ENCODE results near the gene WDTC1.

The WDTC1 gene

GRCh38 chr1:27301582-27302199 is 67.3 kb downstream of the WDTC1 start:
- TF ChIP-seq YY1 (IDR thresholded peaks at IDR 0.05; ENCODE audit: insufficient read depth, insufficient read length) (no peak), ZNF274 (IDR thresholded peaks at IDR 0.05; ENCODE audit: low read depth, low read length) (no peak), SUZ12 (IDR thresholded peaks at IDR 0.05; ENCODE audit: extremely low read depth, insufficient read depth, insufficient read length) (no peak)
- H3K9me3 ChIP-seq (ENCODE audit: insufficient read depth, low read length) = no peaks in the 10 kb centered on the region
- DNase-seq (ENCODE audit: low read depth, low spot score) = no peak
- H3K9ac ChIP-seq (ENCODE audit: insufficient read length, low read depth) = peak overlapping the region; percentile 53
- peaks cover 18% of the 10 kb centered on the region for H3K36me3 ChIP-seq (ENCODE audit: insufficient read depth, insufficient read length, low read length)
- H3K4me3 ChIP-seq (ENCODE audit: insufficient read length, low read depth) = no peak overlapping the region
- no peaks in the 10 kb centered on the region for H3K27me3 ChIP-seq (ENCODE audit: insufficient read depth, insufficient read length)
- H3K4me1 ChIP-seq (ENCODE audit: insufficient read depth, insufficient read length) = peaks cover 58% of the 10 kb centered on the region

DNA sequence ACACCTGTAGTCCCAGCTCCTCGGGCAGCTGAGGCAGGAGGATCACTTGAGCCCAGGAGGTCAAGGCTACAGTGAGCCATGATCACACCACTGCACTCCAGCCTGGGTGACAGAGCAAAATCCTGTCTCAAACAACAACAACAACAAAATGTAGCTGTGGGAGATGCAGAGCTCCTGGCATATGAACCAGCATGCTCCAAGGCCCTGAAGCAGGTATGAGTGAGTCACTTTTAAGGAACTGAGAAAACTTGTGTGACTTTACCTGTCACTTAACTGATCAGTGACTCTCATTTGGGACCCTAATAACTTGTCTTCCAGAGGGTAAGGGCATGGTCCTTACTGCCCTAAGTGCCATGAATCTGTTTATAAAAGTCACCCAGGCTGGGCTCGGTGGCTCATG is 68.2 kb downstream of the WDTC1 start:
- no peak for DNase-seq (ENCODE audit: low read depth, low spot score)
- H3K4me1 ChIP-seq (ENCODE audit: insufficient read depth, insufficient read length) = peaks cover 57% of the 10 kb centered on the region
- peaks cover 13% of the 10 kb centered on the region for H3K36me3 ChIP-seq (ENCODE audit: insufficient read depth, insufficient read length, low read length)
- no peaks in the 10 kb centered on the region for H3K9me3 ChIP-seq (ENCODE audit: insufficient read depth, low read length)
- no peak overlapping the region for H3K4me3 ChIP-seq (ENCODE audit: insufficient read length, low read depth)
- TF ChIP-seq SUZ12 (IDR thresholded peaks at IDR 0.05; ENCODE audit: extremely low read depth, insufficient read depth, insufficient read length) = no peak
- TF ChIP-seq YY1 (IDR thresholded peaks at IDR 0.05; ENCODE audit: insufficient read depth, insufficient read length) = no peak
- no peak for TF ChIP-seq ZNF274 (IDR thresholded peaks at IDR 0.05; ENCODE audit: low read depth, low read length)
- H3K9ac ChIP-seq (ENCODE audit: insufficient read length, low read depth) = no peak overlapping the region
- no peaks in the 10 kb centered on the region for H3K27me3 ChIP-seq (ENCODE audit: insufficient read depth, insufficient read length)

DNA sequence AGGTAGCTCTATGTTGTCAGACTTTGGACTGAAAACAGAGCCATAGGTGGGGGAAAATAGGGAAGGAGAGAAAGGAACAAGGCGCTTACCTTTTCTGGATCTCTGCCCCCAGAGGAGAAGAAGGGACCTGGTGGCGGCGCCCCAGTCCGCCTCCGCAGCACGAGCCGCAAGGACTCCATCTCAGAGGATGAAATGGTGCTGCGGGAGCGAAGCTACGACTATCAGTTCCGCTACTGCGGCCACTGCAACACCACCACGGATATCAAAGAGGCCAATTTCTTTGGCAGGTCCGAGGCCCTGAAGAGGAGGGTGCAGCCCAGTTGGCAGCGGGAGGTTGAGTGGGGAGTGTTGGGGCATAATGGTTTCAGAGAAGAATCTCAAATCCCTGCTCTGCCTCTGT is 69.1 kb downstream of the WDTC1 start:
- Histone ChIP-seq H3K27me3 (ENCODE audit: insufficient read depth, insufficient read length) (no peaks in the 10 kb centered on the region), H3K4me1 (ENCODE audit: insufficient read depth, insufficient read length) (peaks cover 53% of the 10 kb centered on the region), H3K9ac (ENCODE audit: insufficient read length, low read depth) (no peak overlapping the region), H3K36me3 (ENCODE audit: insufficient read depth, insufficient read length, low read length) (peaks cover 6% of the 10 kb centered on the region), H3K4me3 (ENCODE audit: insufficient read length, low read depth) (no peak overlapping the region), H3K9me3 (ENCODE audit: insufficient read depth, low read length) (no peaks in the 10 kb centered on the region)
- no peak for TF ChIP-seq SUZ12 (IDR thresholded peaks at IDR 0.05; ENCODE audit: extremely low read depth, insufficient read depth, insufficient read length)
- TF ChIP-seq ZNF274 (IDR thresholded peaks at IDR 0.05; ENCODE audit: low read depth, low read length) = no peak
- TF ChIP-seq YY1 (IDR thresholded peaks at IDR 0.05; ENCODE audit: insufficient read depth, insufficient read length) = no peak
- DNase-seq (ENCODE audit: low read depth, low spot score) = no peak

DNA sequence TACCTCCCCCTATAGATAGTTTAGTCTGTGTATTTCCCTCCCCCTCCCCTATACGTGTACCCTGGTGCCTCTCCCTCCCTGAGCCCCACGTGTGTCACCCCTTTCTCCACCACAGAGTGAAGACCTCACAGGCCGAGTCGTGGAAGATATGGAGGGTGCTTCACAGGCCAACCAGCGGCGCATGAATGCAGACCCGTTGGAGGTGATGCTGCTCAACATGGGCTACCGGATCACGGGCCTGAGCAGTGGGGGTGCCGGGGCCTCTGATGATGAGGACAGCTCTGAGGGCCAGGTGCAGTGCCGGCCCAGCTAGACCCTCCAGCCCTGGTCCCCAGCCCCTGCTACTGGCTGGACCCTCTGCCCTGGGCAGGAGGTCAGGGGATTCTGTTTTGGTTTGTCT is 71.6 kb downstream of the WDTC1 start:
- H3K36me3 ChIP-seq (ENCODE audit: insufficient read depth, insufficient read length, low read length) = peaks cover 6% of the 10 kb centered on the region
- H3K9ac ChIP-seq (ENCODE audit: insufficient read length, low read depth) = peak overlapping the region; percentile 13
- no peak for DNase-seq (ENCODE audit: low read depth, low spot score)
- TF ChIP-seq YY1 (IDR thresholded peaks at IDR 0.05; ENCODE audit: insufficient read depth, insufficient read length) (no peak), SUZ12 (IDR thresholded peaks at IDR 0.05; ENCODE audit: extremely low read depth, insufficient read depth, insufficient read length) (no peak), ZNF274 (IDR thresholded peaks at IDR 0.05; ENCODE audit: low read depth, low read length) (no peak)
- no peaks in the 10 kb centered on the region for H3K9me3 ChIP-seq (ENCODE audit: insufficient read depth, low read length)
- peaks cover 32% of the 10 kb centered on the region for H3K4me1 ChIP-seq (ENCODE audit: insufficient read depth, insufficient read length)
- H3K27me3 ChIP-seq (ENCODE audit: insufficient read depth, insufficient read length) = no peaks in the 10 kb centered on the region
- H3K4me3 ChIP-seq (ENCODE audit: insufficient read length, low read depth) = no peak overlapping the region

DNA sequence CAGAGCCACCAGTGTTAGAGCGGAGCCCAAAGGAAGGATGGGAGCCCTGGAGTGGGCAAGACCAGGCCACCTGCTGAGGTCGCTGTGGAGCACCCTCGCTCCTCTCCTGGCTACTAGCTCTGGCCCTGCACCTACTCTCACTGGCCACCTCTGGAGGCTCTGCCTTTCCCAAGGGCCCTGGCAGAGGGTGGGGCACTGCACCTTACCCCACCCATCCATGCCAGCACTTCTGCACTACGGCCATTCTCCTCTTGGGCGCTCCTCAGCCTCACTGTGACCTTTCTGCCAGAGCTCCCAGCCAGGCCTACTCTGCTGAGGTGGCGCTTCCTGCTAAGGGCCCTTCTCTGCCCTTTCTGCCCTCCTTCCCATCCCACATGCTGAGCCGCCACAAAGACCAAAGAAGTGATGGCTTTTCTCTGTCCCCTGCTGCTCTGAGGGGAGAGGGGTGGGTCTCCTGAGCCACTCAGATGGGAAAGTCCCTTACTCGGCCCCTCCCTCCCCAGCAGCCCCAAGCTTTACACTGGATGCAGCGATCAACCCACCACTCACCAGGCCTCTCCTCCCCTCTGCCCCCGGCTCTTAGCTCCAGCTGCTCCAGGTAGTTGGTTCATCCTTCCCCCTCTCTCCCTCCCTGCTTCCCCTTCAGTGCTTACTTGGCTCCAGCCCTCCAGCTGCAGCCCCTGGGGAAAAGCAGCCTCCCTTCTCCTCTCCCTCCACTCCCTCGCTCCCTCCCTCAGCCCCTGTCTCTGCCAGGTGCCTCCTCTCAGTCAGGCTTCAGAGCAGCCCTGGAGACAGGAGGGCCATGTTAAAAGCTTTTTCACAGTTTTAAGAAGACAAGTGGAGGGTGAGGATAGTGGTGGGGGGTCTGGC is 72.7 kb downstream of the WDTC1 start:
- peak; percentile 63 for DNase-seq (ENCODE audit: low read depth, low spot score)
- Histone ChIP-seq H3K4me3 (ENCODE audit: insufficient read length, low read depth) (peak overlapping the region; percentile 8), H3K27me3 (ENCODE audit: insufficient read depth, insufficient read length) (no peaks in the 10 kb centered on the region), H3K9me3 (ENCODE audit: insufficient read depth, low read length) (no peaks in the 10 kb centered on the region), H3K36me3 (ENCODE audit: insufficient read depth, insufficient read length, low read length) (peaks cover 6% of the 10 kb centered on the region), H3K4me1 (ENCODE audit: insufficient read depth, insufficient read length) (peaks cover 24% of the 10 kb centered on the region), H3K9ac (ENCODE audit: insufficient read length, low read depth) (peak overlapping the region; percentile 69)
- TF ChIP-seq YY1 (IDR thresholded peaks at IDR 0.05; ENCODE audit: insufficient read depth, insufficient read length) = no peak
- no peak for TF ChIP-seq SUZ12 (IDR thresholded peaks at IDR 0.05; ENCODE audit: extremely low read depth, insufficient read depth, insufficient read length)
- TF ChIP-seq ZNF274 (IDR thresholded peaks at IDR 0.05; ENCODE audit: low read depth, low read length) = no peak

GRCh38 chr1:27307874-27308598 is 73.6 kb downstream of the WDTC1 start:
- Histone ChIP-seq H3K36me3 (ENCODE audit: insufficient read depth, insufficient read length, low read length) (peaks cover 6% of the 10 kb centered on the region), H3K27me3 (ENCODE audit: insufficient read depth, insufficient read length) (no peaks in the 10 kb centered on the region), H3K9me3 (ENCODE audit: insufficient read depth, low read length) (no peaks in the 10 kb centered on the region), H3K4me1 (ENCODE audit: insufficient read depth, insufficient read length) (peaks cover 24% of the 10 kb centered on the region), H3K9ac (ENCODE audit: insufficient read length, low read depth) (peak overlapping the region; percentile 72), H3K4me3 (ENCODE audit: insufficient read length, low read depth) (peak overlapping the region; percentile 8)
- no peak for DNase-seq (ENCODE audit: low read depth, low spot score)
- TF ChIP-seq SUZ12 (IDR thresholded peaks at IDR 0.05; ENCODE audit: extremely low read depth, insufficient read depth, insufficient read length) (no peak), ZNF274 (IDR thresholded peaks at IDR 0.05; ENCODE audit: low read depth, low read length) (no peak), YY1 (IDR thresholded peaks at IDR 0.05; ENCODE audit: insufficient read depth, insufficient read length) (no peak)

DNA sequence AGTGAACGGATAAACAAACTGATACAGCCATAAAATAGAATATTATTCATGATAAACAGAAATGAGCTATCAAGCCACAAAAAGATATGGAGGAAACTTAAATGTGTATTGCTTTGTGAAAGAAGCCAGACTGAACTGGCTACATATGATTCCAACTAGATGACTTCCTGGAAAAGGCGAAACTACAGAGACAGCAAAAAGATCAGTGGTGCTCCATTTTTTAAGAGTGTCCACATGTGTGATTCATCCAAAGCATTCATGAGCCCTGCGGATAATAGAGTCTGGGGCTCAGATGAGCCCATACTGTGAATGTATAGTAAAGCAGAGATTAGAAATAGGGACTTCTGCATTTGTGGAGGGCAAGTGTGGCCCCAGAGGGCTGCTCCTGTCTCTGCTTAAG is 79.7 kb downstream of the WDTC1 start:
- TF ChIP-seq SUZ12 (IDR thresholded peaks at IDR 0.05; ENCODE audit: extremely low read depth, insufficient read depth, insufficient read length) (no peak), ZNF274 (IDR thresholded peaks at IDR 0.05; ENCODE audit: low read depth, low read length) (no peak), YY1 (IDR thresholded peaks at IDR 0.05; ENCODE audit: insufficient read depth, insufficient read length) (no peak)
- DNase-seq (ENCODE audit: low read depth, low spot score) = no peak
- Histone ChIP-seq H3K27me3 (ENCODE audit: insufficient read depth, insufficient read length) (no peaks in the 10 kb centered on the region), H3K36me3 (ENCODE audit: insufficient read depth, insufficient read length, low read length) (no peaks in the 10 kb centered on the region), H3K4me1 (ENCODE audit: insufficient read depth, insufficient read length) (peaks cover 3% of the 10 kb centered on the region), H3K9ac (ENCODE audit: insufficient read length, low read depth) (no peak overlapping the region), H3K4me3 (ENCODE audit: insufficient read length, low read depth) (no peak overlapping the region), H3K9me3 (ENCODE audit: insufficient read depth, low read length) (no peaks in the 10 kb centered on the region)

All from NT2/D1 (cell line).